Measurements from ENCODE around the gene SLC12A9.

DNA sequence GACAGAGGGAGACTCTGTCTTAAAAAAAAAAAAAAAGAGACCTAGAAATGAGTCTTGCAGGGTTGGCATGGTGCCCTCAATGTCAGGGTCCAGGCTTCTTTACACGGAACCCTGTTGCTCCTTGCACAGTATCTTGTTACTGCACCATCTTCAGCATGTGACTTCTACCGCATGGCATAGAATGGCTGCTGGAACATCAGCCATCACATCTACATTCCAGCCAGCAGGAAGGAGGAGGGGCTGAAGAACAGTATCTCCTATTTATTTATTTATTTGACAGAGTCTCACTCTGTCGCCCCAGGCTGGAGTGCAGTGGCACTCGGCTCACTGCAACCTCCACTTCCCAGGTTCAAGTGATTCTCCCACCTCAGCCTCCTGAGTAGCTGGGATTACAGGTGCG lies 46.9 kb downstream of the SLC12A9 start:
- TF ChIP-seq POLR2AphosphoS5 (IDR thresholded peaks at IDR 0.05; ENCODE audit: low read depth, low read length) (no peak), RAD21 (IDR thresholded peaks at IDR 0.05; ENCODE audit: low read depth) (no peak), POLR2A (IDR thresholded peaks at IDR 0.05; ENCODE audit: borderline replicate concordance, extremely low read depth, insufficient read depth, insufficient read length) (no peak)
- TF ChIP-seq, protein P1, sequence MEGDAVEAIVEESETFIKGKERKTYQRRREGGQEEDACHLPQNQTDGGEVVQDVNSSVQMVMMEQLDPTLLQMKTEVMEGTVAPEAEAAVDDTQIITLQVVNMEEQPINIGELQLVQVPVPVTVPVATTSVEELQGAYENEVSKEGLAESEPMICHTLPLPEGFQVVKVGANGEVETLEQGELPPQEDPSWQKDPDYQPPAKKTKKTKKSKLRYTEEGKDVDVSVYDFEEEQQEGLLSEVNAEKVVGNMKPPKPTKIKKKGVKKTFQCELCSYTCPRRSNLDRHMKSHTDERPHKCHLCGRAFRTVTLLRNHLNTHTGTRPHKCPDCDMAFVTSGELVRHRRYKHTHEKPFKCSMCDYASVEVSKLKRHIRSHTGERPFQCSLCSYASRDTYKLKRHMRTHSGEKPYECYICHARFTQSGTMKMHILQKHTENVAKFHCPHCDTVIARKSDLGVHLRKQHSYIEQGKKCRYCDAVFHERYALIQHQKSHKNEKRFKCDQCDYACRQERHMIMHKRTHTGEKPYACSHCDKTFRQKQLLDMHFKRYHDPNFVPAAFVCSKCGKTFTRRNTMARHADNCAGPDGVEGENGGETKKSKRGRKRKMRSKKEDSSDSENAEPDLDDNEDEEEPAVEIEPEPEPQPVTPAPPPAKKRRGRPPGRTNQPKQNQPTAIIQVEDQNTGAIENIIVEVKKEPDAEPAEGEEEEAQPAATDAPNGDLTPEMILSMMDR (IDR thresholded peaks at IDR 0.05 in 2 of 3, conservative IDR thresholded peaks at IDR 0.05 in 1 of 3; ENCODE audit: borderline replicate concordance in 1 of 3, insufficient read depth in 1 of 3, low read depth in 2 of 3, low read length in 2 of 3), result no peak
